Adrenal gland (tissue), 5 donors: ENCODE data around the gene RWDD1.

Experiments used
- POLR2A ChIP-seq, 2 donors: fragments of 450-650 bp; IDR thresholded peaks; one replicate each; pipeline ENCODE4 v1.6.1; 2017; ENCODE audit warnings: antibody characterized with exemption in 2 of 2, mild to moderate bottlenecking in 2 of 2, moderate library complexity in 1 of 2
- TF ChIP-seq, protein P1 (sequence below), 6 experiments: fragments of 450-650 bp in 4 of 6; fragments of 200-600 bp in 2 of 6; sonication (generic) in 1 of 6; IDR thresholded peaks; 1 replicate in 5 of 6; 2 replicates in 1 of 6; pipeline versions ENCODE4 v1.5.1 to v1.8.0; 2016 to 2021; ENCODE audit warnings: antibody characterized with exemption in 6 of 6, mild to moderate bottlenecking in 2 of 6, moderate library complexity in 1 of 6
- donor health status: DM: no; HTN: no; CAD: no.

DNA sequence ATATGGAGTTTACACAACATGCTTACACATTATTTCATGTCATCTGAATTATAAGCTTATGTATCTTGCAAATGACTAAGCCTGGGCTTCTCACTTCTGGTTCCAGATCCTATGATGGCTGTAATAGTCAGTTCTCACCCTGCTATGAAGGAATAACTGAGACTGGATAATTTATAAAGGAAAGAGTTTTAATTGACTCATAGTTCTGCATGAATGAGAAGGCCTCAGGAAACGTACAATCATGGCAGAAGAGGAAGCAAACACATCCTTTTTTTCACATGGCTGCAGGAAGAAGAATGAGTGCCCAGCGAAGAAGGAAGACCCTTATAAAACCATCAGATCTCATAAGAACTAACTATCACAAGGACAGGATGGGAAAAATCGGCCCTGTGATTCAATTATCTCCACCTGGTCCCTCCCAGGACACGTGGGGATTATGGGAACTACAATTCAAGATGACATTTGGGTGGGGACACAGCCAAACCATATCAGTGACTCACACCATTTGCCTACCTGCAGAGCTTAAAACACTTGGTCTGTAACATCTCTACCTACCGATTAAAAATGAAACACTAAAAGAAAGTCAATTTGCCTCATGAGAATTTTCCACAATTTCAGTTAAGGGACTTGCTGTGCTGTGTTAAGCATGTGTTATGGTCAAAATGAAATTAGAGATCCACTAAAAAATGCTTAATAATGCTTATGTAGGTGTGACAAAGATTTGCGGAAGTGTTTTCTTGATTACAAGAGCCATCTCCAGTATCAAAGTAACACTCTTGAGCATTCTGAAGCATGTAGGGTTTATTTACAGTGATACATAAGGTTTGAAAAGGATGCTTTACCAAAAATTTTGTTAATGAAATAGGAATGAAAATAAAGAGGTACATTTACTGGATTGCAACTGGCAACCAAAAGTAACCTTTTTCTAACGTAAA lies 2.2 kb upstream of the RWDD1 start:
- TF ChIP-seq, protein P1, sequence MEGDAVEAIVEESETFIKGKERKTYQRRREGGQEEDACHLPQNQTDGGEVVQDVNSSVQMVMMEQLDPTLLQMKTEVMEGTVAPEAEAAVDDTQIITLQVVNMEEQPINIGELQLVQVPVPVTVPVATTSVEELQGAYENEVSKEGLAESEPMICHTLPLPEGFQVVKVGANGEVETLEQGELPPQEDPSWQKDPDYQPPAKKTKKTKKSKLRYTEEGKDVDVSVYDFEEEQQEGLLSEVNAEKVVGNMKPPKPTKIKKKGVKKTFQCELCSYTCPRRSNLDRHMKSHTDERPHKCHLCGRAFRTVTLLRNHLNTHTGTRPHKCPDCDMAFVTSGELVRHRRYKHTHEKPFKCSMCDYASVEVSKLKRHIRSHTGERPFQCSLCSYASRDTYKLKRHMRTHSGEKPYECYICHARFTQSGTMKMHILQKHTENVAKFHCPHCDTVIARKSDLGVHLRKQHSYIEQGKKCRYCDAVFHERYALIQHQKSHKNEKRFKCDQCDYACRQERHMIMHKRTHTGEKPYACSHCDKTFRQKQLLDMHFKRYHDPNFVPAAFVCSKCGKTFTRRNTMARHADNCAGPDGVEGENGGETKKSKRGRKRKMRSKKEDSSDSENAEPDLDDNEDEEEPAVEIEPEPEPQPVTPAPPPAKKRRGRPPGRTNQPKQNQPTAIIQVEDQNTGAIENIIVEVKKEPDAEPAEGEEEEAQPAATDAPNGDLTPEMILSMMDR (IDR thresholded peaks at IDR 0.05): no peak
- TF ChIP-seq POLR2A (IDR thresholded peaks at IDR 0.05): no peak
